Aortic smooth muscle cell (primary cell): ENCODE results near the gene GTPBP8. TPM values are rescaled to one million over a fixed set of nuclear protein-coding genes. Genes with fewer than 3 reads are reported as not detected.

Source experiments
- total RNA-seq: library from RNA; depleted of rRNA; stranded (reverse); fragments of >200 nt; gene quantifications from 2 replicates; pipeline ENCODE4 v1.2.3, GENCODE V29; 2014

Gene GTPBP8
- 33.2 and 34.1 TPM in 2 replicates for total RNA-seq

GRCh38 chr3:112990672-112991602 lies at the start of gene GTPBP8:
TSS of gene GTPBP8 (plus strand) at chr3:112990984. CDS start at chr3:112991000, 16 bp downstream.

GRCh38 chr3:112974894-112975293 lies 15.9 kb upstream of the GTPBP8 start, which contains the start of gene CD200R1:
TSS of gene CD200R1 (minus strand) at chr3:112975103. CDS start at chr3:112974857, 246 bp downstream.

Other genes with a start within 250 kb of the GTPBP8 start
- not detected in 2 replicates for gene CD200R1L, start 144.1 kb upstream of the GTPBP8 start, total RNA-seq
- 0.06 TPM in 1 of 2 replicates, not detected in the other for gene CD200R1, start 15.9 kb upstream of the GTPBP8 start, total RNA-seq
- gene BOC, start 220.6 kb downstream of the GTPBP8 start, total RNA-seq = 2.3 and 5.0 TPM in 2 replicates